ENCODE data around the gene BICC1.

The BICC1 gene

GRCh38 chr10:58516119-58516518, 3.4 kb downstream of the BICC1 start:
- DNase-seq (ENCODE audit: low read depth): no peak

- no peak for DNase-seq (ENCODE audit: low read depth)
Measured at GRCh38 chr10:58516671-58517070, 4.0 kb downstream of the BICC1 start.

- no peak for DNase-seq (ENCODE audit: low read depth)
Measured at GRCh38 chr10:58517081-58517480, 4.4 kb downstream of the BICC1 start.

- no peak for DNase-seq (ENCODE audit: low read depth)
Measured at GRCh38 chr10:58517491-58518355, 5.1 kb downstream of the BICC1 start.

GRCh38 chr10:58518775-58519174, 6.1 kb downstream of the BICC1 start:
- no peak for DNase-seq (ENCODE audit: low read depth)

- no peak for DNase-seq (ENCODE audit: low read depth)
Measured at GRCh38 chr10:58529077-58529728, 16.5 kb downstream of the BICC1 start.

GRCh38 chr10:58531084-58531695, 18.5 kb downstream of the BICC1 start:
- DNase-seq (ENCODE audit: low read depth): no peak

- no peak for DNase-seq (ENCODE audit: low read depth)
Measured at GRCh38 chr10:58535311-58535710, 22.6 kb downstream of the BICC1 start.

- DNase-seq (ENCODE audit: low read depth): no peak
Measured at GRCh38 chr10:58543141-58543540, 30.5 kb downstream of the BICC1 start.

- DNase-seq (ENCODE audit: low read depth): no peak
Measured at GRCh38 chr10:58544135-58544534, 31.5 kb downstream of the BICC1 start.

GRCh38 chr10:58545427-58545826, 32.8 kb downstream of the BICC1 start:
- no peak for DNase-seq (ENCODE audit: low read depth)

- no peak for DNase-seq (ENCODE audit: low read depth)
Measured at GRCh38 chr10:58546137-58546536, 33.5 kb downstream of the BICC1 start.

GRCh38 chr10:58546722-58547445, 34.2 kb downstream of the BICC1 start:
- DNase-seq (ENCODE audit: low read depth): no peak

- DNase-seq (ENCODE audit: low read depth): no peak
Measured at GRCh38 chr10:58547963-58548362, 35.3 kb downstream of the BICC1 start.

- DNase-seq (ENCODE audit: low read depth): no peak
Measured at GRCh38 chr10:58554316-58554715, 41.6 kb downstream of the BICC1 start.

GRCh38 chr10:58555170-58555929, 42.7 kb downstream of the BICC1 start:
- DNase-seq (ENCODE audit: low read depth): no peak

GRCh38 chr10:58555930-58556311, 43.2 kb downstream of the BICC1 start:
- no peak for DNase-seq (ENCODE audit: low read depth)

GRCh38 chr10:58556516-58557165, 44.0 kb downstream of the BICC1 start:
- no peak for DNase-seq (ENCODE audit: low read depth)

GRCh38 chr10:58557714-58558113, 45.0 kb downstream of the BICC1 start:
- no peak for DNase-seq (ENCODE audit: low read depth)

- no peak for DNase-seq (ENCODE audit: low read depth)
Measured at GRCh38 chr10:58560068-58560467, 47.4 kb downstream of the BICC1 start.

- DNase-seq (ENCODE audit: low read depth): no peak
Measured at GRCh38 chr10:58565271-58565670, 52.6 kb downstream of the BICC1 start.
